GM12873 (cell line): Measurements from ENCODE around the gene SGCE.

Source experiments
- TF ChIP-seq, protein P1 (sequence below): IDR thresholded peaks from 2 replicates; pipeline ENCODE4 v1.5.1; 2012; ENCODE audit warnings: low read depth, mild to moderate bottlenecking, moderate library complexity, low read length, control low read depth; ENCODE audit not compliant: insufficient read depth; ENCODE audit errors: missing control alignments

Gene SGCE

GRCh38 chr7:94540428-94540827, 115.5 kb downstream of the SGCE start:
- TF ChIP-seq, protein P1, sequence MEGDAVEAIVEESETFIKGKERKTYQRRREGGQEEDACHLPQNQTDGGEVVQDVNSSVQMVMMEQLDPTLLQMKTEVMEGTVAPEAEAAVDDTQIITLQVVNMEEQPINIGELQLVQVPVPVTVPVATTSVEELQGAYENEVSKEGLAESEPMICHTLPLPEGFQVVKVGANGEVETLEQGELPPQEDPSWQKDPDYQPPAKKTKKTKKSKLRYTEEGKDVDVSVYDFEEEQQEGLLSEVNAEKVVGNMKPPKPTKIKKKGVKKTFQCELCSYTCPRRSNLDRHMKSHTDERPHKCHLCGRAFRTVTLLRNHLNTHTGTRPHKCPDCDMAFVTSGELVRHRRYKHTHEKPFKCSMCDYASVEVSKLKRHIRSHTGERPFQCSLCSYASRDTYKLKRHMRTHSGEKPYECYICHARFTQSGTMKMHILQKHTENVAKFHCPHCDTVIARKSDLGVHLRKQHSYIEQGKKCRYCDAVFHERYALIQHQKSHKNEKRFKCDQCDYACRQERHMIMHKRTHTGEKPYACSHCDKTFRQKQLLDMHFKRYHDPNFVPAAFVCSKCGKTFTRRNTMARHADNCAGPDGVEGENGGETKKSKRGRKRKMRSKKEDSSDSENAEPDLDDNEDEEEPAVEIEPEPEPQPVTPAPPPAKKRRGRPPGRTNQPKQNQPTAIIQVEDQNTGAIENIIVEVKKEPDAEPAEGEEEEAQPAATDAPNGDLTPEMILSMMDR = no peak
